HUES48 (cell line): ENCODE measurements around the gene XPC.

Experiments used
- H3K27ac ChIP-seq: one replicate; pipeline ENCODE4 v1.7.0; 2013; ENCODE audit warnings: low read depth, low read length, inconsistent platforms
- H3K27me3 ChIP-seq: 2 replicates; pipeline ENCODE4 v1.6.1; 2013; ENCODE audit warnings: mild to moderate bottlenecking, low read length; ENCODE audit not compliant: control insufficient read depth, insufficient read depth
- H3K36me3 ChIP-seq: 2 replicates; pipeline ENCODE4 v1.6.1; 2013; ENCODE audit warnings: low read length; ENCODE audit not compliant: control insufficient read depth, insufficient read depth
- H3K4me1 ChIP-seq: 2 replicates; pipeline ENCODE4 v1.6.1; 2013; ENCODE audit warnings: mild to moderate bottlenecking, low read length; ENCODE audit not compliant: control insufficient read depth, insufficient read depth
- H3K4me3 ChIP-seq: 2 replicates; pipeline ENCODE4 v1.5.1; 2013; ENCODE audit warnings: mild to moderate bottlenecking, low read depth, low read length
- H3K9ac ChIP-seq: 2 replicates; pipeline ENCODE4 v1.6.1; 2013; ENCODE audit warnings: mild to moderate bottlenecking, low read depth, low read length, moderate library complexity
- H3K9me3 ChIP-seq: 2 replicates; pipeline ENCODE4 v1.6.1; 2013; ENCODE audit warnings: low read length; ENCODE audit not compliant: control insufficient read depth, insufficient read depth

The XPC gene

DNA sequence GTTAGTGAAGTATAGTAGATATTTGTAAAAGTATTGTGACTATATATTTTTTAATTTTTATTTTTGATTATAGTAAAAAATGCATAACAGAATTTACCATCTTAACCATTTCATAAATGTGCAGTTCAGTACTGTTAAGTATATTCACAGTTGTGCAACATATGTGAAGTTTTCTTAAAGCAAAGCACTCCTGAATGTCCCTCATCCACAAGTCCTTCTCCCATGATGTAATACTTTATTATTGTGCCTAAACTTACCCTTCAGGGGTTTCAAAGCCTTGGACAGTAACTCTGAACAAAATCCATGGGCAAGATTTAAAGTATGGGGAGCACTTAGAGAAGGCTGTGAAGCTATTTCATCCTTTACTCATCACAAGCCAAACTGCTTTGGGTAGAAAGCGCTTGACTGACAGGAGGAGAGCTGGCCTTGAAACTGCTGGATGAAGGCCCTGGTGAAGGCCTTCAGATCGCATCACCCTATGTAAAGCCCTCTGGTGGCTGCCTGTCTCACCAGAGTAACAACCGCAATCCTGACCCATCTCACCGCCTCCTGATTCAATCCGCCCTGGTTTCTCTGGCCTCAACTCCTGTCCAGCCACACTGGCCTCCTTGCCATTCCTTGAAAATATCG is 28.3 kb upstream of the XPC start:
- H3K9ac ChIP-seq: no peak overlapping the region
- no peaks in the 10 kb centered on the region for H3K27me3 ChIP-seq
- no peak overlapping the region for H3K4me3 ChIP-seq
- H3K4me1 ChIP-seq: no peaks in the 10 kb centered on the region
- no peaks in the 10 kb centered on the region for H3K36me3 ChIP-seq
- H3K27ac ChIP-seq: no peak overlapping the region
- H3K9me3 ChIP-seq: no peaks in the 10 kb centered on the region

DNA sequence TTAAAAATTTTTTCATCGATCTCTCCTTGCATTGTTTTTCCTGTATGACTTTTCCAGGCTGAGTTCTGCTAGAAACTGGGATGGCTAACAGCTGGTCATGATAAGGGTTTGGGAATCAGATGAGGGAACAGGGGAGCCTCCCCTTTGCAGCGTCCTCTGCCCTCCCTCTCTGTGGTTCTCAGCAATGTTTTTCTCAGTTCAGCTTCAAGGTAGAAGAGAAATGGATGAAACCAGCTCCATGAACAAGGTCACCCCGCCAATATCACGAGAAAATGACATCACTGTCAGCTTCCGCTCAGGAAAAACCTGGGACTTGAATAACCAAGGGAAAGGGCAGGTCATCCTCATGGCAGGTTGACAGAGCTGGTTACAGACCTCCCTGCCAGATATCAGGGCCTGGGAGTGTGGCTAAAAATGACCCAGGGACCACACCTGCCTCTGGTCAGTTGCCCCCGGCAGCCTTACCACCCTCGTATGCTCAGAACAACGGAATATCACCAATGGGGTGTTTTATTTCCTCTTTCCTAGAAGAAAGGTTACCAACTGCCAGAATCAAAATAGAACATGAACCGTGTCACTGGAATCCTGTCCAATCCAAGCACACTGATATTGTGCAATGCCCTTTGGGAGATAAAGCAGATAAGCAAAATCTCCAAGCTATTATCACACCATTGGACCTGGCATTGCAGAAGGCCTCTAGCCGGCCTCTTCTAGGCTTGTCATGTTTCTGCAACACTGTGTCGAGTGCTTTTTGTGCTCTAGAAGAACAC is 26.3 kb upstream of the XPC start:
- Histone ChIP-seq H3K36me3 (0 out of 2 replicates have a peak, but pooled peaks cover under 1% of the 10 kb centered on the region), H3K9me3 (no peaks in the 10 kb centered on the region), H3K27me3 (no peaks in the 10 kb centered on the region), H3K4me1 (no peaks in the 10 kb centered on the region), H3K9ac (no peak overlapping the region), H3K4me3 (no peak overlapping the region), H3K27ac (no peak overlapping the region)

DNA sequence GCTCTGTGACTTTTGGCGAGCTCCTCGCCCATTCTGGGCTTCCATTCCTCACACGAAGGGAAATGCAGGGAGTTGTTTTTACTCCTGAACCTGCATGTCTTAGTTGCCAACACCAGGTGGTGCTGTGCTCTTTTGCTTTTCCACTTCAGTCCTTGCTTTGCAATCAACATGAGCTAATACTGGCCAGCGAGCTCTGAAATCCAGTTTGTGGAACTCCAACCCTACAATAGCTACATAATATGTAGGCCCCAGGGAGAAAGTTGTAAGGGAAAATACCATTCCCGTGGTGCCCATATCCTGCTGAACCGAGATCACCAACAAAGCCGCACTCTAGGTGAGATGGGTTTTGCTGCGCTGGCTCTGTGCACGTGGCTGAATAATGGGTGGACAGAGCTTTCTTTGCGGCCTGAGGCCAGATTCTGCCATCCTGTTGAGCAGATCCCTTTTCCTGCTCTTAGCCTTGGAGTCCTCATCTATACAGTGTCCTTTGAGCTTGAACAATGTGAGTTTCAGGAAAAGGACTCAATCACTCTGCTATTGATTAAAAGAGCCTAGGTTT is 25.2 kb upstream of the XPC start:
- no peaks in the 10 kb centered on the region for H3K4me1 ChIP-seq

GRCh38 chr3:14202874-14203520 is 24.6 kb upstream of the XPC start:
- H3K27ac ChIP-seq: no peak overlapping the region
- H3K4me3 ChIP-seq: no peak overlapping the region
- H3K9me3 ChIP-seq: no peaks in the 10 kb centered on the region
- H3K27me3 ChIP-seq: no peaks in the 10 kb centered on the region
- H3K36me3 ChIP-seq: peaks cover 16% of the 10 kb centered on the region
- no peaks in the 10 kb centered on the region for H3K4me1 ChIP-seq
- H3K9ac ChIP-seq: no peak overlapping the region

More for the DNA sequence above, 25.2 kb upstream of the XPC start:
- Histone ChIP-seq H3K36me3 (peaks cover 12% of the 10 kb centered on the region), H3K9me3 (no peaks in the 10 kb centered on the region), H3K4me3 (no peak overlapping the region), H3K9ac (no peak overlapping the region; the same call in 1 of the 2 replicates), H3K27ac (no peak overlapping the region), H3K27me3 (no peaks in the 10 kb centered on the region)

GRCh38 chr3:14201940-14202684 is 23.7 kb upstream of the XPC start:
- Histone ChIP-seq H3K27ac (no peak overlapping the region), H3K4me1 (no peaks in the 10 kb centered on the region)

GRCh38 chr3:14200841-14201240 is 22.4 kb upstream of the XPC start:
- Histone ChIP-seq H3K36me3 (peaks cover 36% of the 10 kb centered on the region), H3K9me3 (no peaks in the 10 kb centered on the region), H3K27me3 (no peaks in the 10 kb centered on the region), H3K27ac (no peak overlapping the region), H3K4me3 (no peak overlapping the region), H3K9ac (no peak overlapping the region), H3K4me1 (no peaks in the 10 kb centered on the region)

More at GRCh38 chr3:14201940-14202684, 23.7 kb upstream of the XPC start:
- Histone ChIP-seq H3K9me3 (no peaks in the 10 kb centered on the region), H3K9ac (no peak overlapping the region), H3K4me3 (no peak overlapping the region), H3K36me3 (peaks cover 25% of the 10 kb centered on the region), H3K27me3 (no peaks in the 10 kb centered on the region)

DNA sequence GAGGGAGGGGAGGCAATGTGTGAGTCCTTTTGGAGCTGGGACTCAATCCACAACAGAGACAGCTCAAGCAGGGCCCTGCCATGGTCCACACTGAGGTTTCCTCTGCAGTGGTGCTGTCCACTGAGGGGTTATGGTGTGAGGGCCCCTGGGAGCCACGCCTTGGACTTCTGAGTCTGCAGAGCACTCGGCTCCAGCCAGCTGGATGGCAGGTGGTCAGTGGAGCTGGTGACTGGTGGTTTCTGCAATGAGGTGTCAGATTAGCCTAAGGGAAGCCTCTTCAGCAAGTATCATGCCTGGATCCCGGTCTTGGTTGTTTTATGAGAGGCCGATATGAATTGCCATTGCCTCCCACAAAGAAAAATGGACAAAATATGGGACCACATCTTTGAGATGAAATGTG is 21.9 kb upstream of the XPC start:
- Histone ChIP-seq H3K27me3 (no peaks in the 10 kb centered on the region), H3K9me3 (no peaks in the 10 kb centered on the region), H3K27ac (no peak overlapping the region), H3K36me3 (peaks cover 38% of the 10 kb centered on the region), H3K4me1 (no peaks in the 10 kb centered on the region), H3K4me3 (no peak overlapping the region), H3K9ac (no peak overlapping the region)

DNA sequence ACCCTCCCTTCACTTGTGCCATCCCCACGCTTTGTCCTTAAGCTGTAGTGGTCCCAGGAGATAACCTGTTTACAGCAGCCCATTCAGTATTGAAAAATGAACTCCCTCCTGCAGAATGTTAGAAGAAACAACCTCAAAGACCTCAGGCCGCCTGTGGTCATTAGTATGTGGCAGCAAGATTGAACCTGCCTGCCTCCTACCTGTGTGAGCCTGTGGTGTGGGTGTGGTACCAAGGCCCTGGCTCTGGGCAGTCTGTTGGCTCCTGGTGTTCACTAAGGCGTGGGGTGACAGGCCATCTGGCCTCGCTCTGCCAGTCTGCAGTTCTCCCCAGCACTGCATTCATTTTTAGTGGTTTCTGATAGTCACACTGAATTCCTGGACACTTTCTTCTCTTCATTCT is 21.2 kb upstream of the XPC start:
- Histone ChIP-seq H3K36me3 (peaks cover 42% of the 10 kb centered on the region), H3K9ac (no peak overlapping the region), H3K27me3 (no peaks in the 10 kb centered on the region), H3K4me3 (no peak overlapping the region), H3K27ac (no peak overlapping the region), H3K4me1 (no peaks in the 10 kb centered on the region), H3K9me3 (no peaks in the 10 kb centered on the region)

GRCh38 chr3:14194865-14195264 is 16.5 kb upstream of the XPC start:
- Histone ChIP-seq H3K9me3 (no peaks in the 10 kb centered on the region), H3K36me3 (peaks cover 42% of the 10 kb centered on the region), H3K4me3 (no peak overlapping the region), H3K27me3 (no peaks in the 10 kb centered on the region), H3K4me1 (no peaks in the 10 kb centered on the region), H3K27ac (no peak overlapping the region), H3K9ac (no peak overlapping the region)

GRCh38 chr3:14188041-14188754 is 9.8 kb upstream of the XPC start:
- H3K4me3 ChIP-seq: no peak overlapping the region
- H3K36me3 ChIP-seq: peaks cover 47% of the 10 kb centered on the region
- no peaks in the 10 kb centered on the region for H3K4me1 ChIP-seq
- no peak overlapping the region for H3K27ac ChIP-seq
- H3K27me3 ChIP-seq: no peaks in the 10 kb centered on the region
- no peaks in the 10 kb centered on the region for H3K9me3 ChIP-seq
- no peak overlapping the region for H3K9ac ChIP-seq
